ENCODE results near the gene DNAJB7.
"Not testable (repeated sequence)": the region's sequence is repeated elsewhere in the genome, so short reads cannot be mapped to it uniquely, and the experiment has no call there.

The DNAJB7 gene

DNA sequence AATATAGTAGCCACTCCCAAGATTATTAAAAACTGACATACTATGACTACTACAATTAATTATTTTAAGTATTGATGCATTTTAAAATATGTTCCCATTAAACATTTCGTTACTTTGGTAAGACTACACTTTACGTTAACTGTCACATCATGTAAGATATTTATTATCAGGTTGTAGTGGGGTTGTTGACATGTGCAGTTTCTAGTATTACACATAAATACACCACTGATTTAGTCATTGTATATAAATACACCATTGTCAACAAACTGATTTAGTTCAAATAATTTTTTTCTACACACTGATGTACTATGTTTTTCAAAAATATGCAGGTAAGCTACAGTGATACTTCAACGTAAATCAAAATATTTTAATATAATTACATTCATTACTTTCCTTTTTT, 17.0 kb downstream of the DNAJB7 start:
- no peak for DNase-seq (ENCODE audit: low spot score)

DNA sequence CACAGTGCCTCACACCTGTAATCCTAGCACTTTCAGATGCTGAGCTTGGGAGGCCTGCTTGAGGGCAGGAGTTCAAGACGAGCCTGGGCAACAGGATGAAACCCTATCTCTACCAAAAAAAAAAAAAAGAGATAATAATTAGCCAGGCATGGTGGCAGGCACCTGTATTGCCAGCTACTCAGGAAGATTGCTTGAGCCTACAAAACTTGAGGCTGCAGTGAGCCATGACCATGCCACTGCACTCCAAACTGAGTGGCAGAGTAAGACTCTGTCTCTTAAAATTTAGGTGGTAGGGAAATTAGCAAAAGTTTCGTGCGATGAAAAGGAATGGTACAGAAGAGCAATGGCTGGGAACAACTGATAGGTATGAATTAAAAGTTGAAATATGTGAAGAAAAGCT, 23.4 kb downstream of the DNAJB7 start:
- DNase-seq (ENCODE audit: low spot score), result no peak

DNA sequence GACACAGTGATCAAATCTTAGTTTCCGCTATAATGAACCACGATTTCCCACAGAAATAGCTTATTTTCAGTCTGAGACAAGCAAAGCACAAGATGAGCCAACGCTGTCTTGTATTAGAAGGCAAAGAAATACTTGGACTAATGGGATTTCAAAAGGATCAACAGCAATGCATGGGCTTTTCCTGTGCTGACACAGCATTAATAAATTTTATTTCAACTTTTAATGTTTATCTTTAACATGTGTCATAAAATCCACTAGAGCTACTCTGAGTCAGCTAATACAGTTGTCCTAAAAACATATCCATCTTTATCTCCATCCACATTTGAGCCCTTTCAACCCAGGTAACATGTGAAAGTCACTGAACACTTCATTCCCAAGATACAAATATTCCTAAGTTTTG, 27.3 kb downstream of the DNAJB7 start:
- no peak for DNase-seq (ENCODE audit: low spot score)

DNA sequence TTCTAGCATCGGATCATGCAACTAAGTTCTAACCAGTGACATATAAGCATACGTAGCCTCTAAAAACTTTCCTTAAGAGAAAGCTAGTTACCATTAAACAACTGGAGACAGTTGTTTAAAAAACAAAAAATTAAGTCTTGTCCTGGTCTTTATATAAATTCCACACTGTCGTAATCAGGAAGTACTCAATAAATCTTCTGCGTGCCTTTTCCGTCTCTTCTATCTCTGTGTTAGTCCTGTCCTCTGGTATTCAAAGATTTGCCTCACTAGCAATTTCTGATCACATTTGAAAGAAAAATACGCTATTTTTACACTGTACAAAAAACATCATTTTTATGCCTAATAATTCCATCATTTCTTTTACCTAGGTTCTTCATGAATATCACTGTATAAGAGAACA, 32.8 kb downstream of the DNAJB7 start:
- no peak for DNase-seq (ENCODE audit: low spot score)

DNA sequence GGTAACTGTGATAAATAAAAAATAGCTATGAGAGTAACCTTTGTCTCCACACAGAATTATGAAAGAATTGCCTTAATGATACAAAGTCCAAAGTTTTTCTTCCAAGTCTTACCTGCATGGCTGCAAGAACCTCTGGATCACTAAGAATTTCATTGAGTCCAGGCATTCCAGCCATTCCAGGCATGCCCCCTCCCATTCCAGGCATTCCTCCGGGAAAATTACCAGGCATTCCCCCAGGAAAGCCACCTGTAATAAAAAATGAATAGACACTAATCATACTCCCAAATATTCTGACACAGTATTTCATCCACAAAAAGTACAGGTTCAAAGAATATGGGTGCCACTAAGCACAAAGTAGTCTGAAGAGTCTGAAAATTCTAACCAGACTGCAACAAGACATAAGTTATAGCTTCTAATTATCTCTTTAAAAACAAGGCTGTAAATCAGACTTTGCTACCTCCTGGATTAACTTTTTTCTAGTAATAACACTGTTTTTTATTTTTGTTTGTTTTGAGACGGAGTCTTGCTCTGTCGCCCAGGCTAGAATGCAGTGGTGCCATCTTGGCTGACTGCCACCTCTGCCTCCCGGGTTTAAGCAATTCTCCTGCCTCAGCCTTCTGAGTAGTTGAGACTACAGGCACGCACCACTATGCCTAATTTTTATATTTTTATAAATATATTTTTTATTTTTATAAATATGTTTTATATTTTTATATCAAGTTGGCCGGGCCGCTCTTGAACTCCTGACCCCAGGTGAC, 34.8 kb downstream of the DNAJB7 start:
- no peak for DNase-seq (ENCODE audit: low spot score)

DNA sequence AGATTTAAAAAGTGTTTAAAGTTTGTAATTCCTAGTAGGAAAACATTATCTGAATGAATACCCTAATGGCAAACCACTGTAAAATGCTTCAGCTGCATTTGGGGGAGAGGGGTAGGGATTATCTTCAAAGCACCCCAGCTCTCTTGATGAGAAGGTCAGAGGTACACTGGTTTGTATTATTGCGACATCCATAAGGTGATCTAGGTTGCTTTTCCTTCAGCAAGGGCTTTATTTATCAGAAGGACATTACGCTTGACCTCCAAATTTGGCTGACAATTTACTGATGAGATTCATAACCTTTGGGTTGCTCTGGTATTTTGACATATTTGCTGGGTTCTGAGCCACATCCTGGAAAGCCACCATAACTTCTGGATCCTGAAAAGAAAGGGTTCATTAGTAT, 35.6 kb downstream of the DNAJB7 start:
- not testable (repeated sequence) for DNase-seq (ENCODE audit: low spot score)

DNA sequence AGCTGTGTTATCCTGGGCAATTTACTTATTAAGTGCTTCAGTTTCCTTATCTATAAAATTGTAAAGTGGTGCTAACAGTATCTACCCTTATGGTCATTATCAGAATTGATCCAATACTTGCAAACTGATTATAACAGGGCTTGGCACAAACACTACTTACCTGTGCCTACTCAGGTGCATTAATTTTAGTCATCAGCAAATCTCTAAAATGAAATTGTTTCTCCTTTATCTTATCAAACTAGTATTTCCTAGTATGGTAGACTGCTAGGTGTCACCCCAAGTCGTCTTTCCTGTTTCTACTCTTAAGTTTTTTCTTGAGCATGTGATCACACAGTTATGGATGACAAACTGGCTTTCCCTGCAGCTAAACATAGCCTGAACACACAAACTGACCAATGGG, 38.5 kb downstream of the DNAJB7 start:
- DNase-seq (ENCODE audit: low spot score), result no peak

DNA sequence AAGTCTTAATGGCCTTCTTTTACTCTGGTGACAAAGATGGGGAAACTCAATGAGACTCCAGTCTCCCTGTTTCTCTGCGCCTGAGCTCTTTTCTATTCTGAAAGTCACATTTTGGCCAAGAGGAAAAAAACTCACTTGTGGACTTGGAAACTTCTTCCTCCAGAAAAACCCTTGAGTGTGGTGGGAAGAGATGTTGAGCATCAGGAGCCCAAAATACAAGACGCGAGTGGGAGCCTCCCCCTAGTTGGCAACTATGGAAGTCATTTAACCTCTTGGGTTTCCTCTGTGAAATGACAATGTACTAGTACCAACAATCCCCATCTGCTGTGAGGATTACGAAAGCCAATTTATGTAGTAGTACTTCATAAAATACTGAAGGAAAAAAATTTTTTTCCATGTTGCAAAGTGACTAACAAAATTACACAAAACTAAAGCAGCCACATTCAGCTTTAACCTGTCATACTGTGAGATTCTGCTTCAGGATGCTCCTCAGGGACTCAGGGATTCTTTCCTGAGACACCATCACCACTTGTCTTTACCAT, 42.2 kb downstream of the DNAJB7 start:
- no peak for DNase-seq (ENCODE audit: low spot score)

DNA sequence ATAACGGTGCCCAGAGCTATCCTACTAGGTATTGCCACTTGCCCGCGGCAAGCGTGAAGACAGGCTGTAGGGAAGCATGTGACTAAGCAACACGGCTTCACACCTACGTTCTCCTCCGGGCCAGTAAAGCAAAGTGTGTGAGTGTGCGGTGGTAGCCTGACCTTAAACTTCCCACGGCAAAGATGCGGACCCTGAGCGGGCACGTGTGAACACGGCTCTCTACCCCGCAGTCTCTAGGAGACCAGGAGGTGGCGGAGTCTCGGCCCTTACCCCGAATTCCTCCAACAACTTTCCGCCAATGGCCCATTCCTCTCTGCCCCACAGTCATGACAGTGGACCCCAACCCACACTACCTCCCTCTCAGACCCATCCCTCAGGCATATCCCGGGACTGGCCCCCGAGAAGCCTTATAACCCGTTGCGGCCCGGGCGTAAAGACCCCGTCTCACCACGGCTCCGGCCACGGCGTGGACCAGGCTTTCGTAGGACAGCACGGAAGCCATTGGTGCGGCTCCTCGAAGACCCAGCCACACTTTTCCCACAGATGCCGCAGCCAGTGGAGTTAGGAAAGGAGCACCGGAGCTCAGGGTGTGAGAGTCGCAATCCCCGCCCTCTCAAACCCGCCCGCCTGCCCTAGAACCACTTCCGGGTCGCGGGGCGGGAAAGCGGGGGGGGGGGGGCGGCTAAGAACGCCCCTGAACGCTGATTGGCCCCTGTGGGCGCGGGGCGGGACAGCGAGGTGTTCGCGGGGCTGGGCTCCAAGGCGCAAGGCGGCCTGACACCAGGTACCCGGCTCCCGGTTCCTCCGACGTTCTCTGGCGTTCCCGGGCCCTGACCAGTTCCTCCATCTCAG, 42.9 kb downstream of the DNAJB7 start, which contains the start of gene SLC25A17:
TSS of gene SLC25A17 (minus strand) at position 600 of the 852 bp plus-strand sequence. CDS start at position 502, 98 bp downstream.
- DNase-seq (ENCODE audit: low spot score), result peak; percentile 89

DNA sequence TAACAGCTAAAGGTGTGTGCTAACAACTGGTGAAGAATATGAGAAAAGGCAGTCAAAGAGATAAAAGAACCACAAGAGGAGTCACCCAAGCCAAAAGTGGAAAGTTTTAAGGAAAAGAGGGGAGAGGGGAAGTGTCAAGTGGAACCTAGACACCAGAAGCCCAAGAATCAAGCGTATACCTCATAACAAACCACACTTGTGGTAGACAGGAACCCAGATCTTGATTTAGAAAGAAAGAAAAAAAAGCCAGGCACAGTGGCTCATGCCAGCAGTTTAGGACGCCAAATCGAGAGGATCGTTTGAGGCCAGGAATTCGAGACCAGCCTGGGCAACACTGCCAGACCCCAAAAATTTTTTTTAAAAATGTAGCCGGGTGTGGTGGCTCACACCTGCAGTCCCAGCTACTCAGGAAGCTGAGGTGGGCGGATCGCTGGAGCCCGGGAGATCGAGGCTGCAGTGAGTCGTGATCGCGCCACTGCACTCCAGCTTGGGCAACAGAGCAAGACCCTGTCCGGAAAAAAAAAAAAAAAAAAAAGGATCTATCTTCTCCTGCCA, 43.6 kb downstream of the DNAJB7 start:
- DNase-seq (ENCODE audit: low spot score), result no peak

DNA sequence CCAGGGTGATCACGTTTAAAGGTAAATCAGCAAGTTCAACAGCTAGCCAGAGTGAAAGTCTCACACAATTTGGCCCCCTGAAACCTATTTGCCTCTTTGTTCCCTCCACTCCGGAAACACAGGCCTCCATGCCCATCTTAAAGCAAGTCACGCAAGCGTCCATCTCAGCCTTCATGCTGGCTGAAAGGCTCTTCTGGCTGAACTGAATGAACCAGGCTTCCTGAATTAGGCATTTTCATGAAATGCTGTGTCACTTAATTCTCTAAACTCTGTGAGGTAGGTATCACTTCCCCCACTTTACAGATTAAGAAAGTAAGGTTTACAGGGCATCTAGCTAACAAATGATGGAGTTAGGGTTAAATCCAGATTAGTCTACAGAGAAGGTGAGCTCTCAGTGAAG, 44.2 kb downstream of the DNAJB7 start:
- DNase-seq (ENCODE audit: low spot score), result no peak

DNA sequence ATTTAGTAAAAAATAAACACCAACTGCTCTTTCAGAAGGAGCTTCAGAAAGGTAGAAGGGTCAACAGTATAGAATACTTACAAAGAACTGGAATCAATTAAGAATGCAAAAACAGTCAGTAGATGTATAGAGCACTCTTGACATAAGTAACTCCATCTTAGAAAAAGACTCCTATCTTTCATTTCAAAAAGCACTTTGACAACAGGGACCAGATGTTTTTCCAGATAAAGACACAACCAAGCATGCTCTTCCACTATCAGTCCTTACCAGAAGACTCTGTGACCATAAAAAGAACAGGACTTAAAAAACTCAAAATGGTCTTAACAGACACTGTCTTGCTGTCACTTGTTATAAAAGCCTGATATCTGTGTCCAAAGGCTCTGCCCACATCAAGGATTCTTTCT, 48.0 kb downstream of the DNAJB7 start:
- DNase-seq (ENCODE audit: low spot score), result peak; percentile 80
